ENCODE data around the gene CHN2.
A peak's percentile ranks its signal among the peaks of the same experiment; 100 is the strongest.
"Not testable (repeated sequence)": the region's sequence is repeated elsewhere in the genome, so short reads cannot be mapped to it uniquely, and the experiment has no call there.

The CHN2 gene

GRCh38 chr7:29258951-29259350, 64.4 kb downstream of the CHN2 start:
- H3K4me3 ChIP-seq, result no peak overlapping the region
- intact Hi-C loops (cut with DNase I; ENCODE audit: low total_unique reads), result no loop called here
- no peak overlapping the region for H3K27ac ChIP-seq
- H3K27me3 ChIP-seq, result no peaks in the 10 kb centered on the region
- no peaks in the 10 kb centered on the region for H3K4me1 ChIP-seq
- H3K9me3 ChIP-seq, result no peaks in the 10 kb centered on the region
- TF ChIP-seq CTCF (IDR thresholded peaks at IDR 0.05), result no peak
- H3K36me3 ChIP-seq, result no peaks in the 10 kb centered on the region
- no peak for DNase-seq

GRCh38 chr7:29262191-29262917, 67.8 kb downstream of the CHN2 start:
- no peak for TF ChIP-seq CTCF (IDR thresholded peaks at IDR 0.05)
- no peaks in the 10 kb centered on the region for H3K4me1 ChIP-seq
- H3K4me3 ChIP-seq, result no peak overlapping the region
- DNase-seq, result no peak
- no peaks in the 10 kb centered on the region for H3K9me3 ChIP-seq
- no peak overlapping the region for H3K27ac ChIP-seq
- intact Hi-C loops (cut with DNase I; ENCODE audit: low total_unique reads), result no loop called here
- H3K27me3 ChIP-seq, result no peaks in the 10 kb centered on the region
- H3K36me3 ChIP-seq, result no peaks in the 10 kb centered on the region

GRCh38 chr7:29263601-29264207, 69.1 kb downstream of the CHN2 start:
- DNase-seq; H3K4me3 ChIP-seq; H3K27me3 ChIP-seq; H3K36me3 ChIP-seq; intact Hi-C loops (cut with DNase I; ENCODE audit: low total_unique reads); H3K9me3 ChIP-seq; H3K27ac ChIP-seq; H3K4me1 ChIP-seq: not testable (repeated sequence)

- peak in 1 of 2 donors; percentile 36 for DNase-seq
- Histone ChIP-seq H3K9me3 (no peaks in the 10 kb centered on the region), H3K4me1 (no peaks in the 10 kb centered on the region), H3K4me3 (no peak overlapping the region), H3K27me3 (no peaks in the 10 kb centered on the region), H3K36me3 (no peaks in the 10 kb centered on the region), H3K27ac (no peak overlapping the region)
- no peak for TF ChIP-seq CTCF (IDR thresholded peaks at IDR 0.05)
- intact Hi-C loops (cut with DNase I; ENCODE audit: low total_unique reads), result no loop called here
Observed at GRCh38 chr7:29265208-29265923, 70.8 kb downstream of the CHN2 start.

- no peak overlapping the region for H3K27ac ChIP-seq
- H3K9me3 ChIP-seq, result no peaks in the 10 kb centered on the region
- no peak for DNase-seq
- no peaks in the 10 kb centered on the region for H3K27me3 ChIP-seq
- no peak for TF ChIP-seq CTCF (IDR thresholded peaks at IDR 0.05)
- no peaks in the 10 kb centered on the region for H3K36me3 ChIP-seq
- no peak overlapping the region for H3K4me3 ChIP-seq
- no peaks in the 10 kb centered on the region for H3K4me1 ChIP-seq
- intact Hi-C loops (cut with DNase I; ENCODE audit: low total_unique reads), result no loop called here
Observed at GRCh38 chr7:29269935-29270334, 75.4 kb downstream of the CHN2 start.

Data from tibial artery (tissue), 4 donors.